ENCODE results near the gene CD40LG. TPM values are rescaled to one million over a fixed set of nuclear protein-coding genes. Genes with fewer than 3 reads are reported as not detected.
A peak's percentile ranks its signal among the peaks of the same experiment; 100 is the strongest.

Gene CD40LG
- total RNA-seq, 1 donor: not detected

GRCh38 chrX:136689436-136689835, 41.5 kb downstream of the CD40LG start:
- no peak for TF ChIP-seq CTCF (IDR thresholded peaks at IDR 0.05; ENCODE audit: insufficient read depth, low read depth, low read length)
- peak; percentile 82 for DNase-seq (ENCODE audit: low read depth)
- H3K4me3 ChIP-seq (ENCODE audit: low read depth, low read length): no peak overlapping the region

GRCh38 chrX:136691028-136691809, 43.3 kb downstream of the CD40LG start:
- no peak for TF ChIP-seq CTCF (IDR thresholded peaks at IDR 0.05; ENCODE audit: insufficient read depth, low read depth, low read length)
- H3K4me3 ChIP-seq (ENCODE audit: low read depth, low read length): no peak overlapping the region
- no peak for DNase-seq (ENCODE audit: low read depth)

GRCh38 chrX:136692271-136692670, 44.3 kb downstream of the CD40LG start:
- no peak overlapping the region for H3K4me3 ChIP-seq (ENCODE audit: low read depth, low read length)
- DNase-seq (ENCODE audit: low read depth): no peak
- no peak for TF ChIP-seq CTCF (IDR thresholded peaks at IDR 0.05; ENCODE audit: insufficient read depth, low read depth, low read length)

GRCh38 chrX:136694431-136695087, 46.6 kb downstream of the CD40LG start:
- DNase-seq (ENCODE audit: low read depth): peak; percentile 53
- TF ChIP-seq CTCF (IDR thresholded peaks at IDR 0.05; ENCODE audit: insufficient read depth, low read depth, low read length): peak; percentile 68

GRCh38 chrX:136697156-136697555, 49.2 kb downstream of the CD40LG start:
- TF ChIP-seq CTCF (IDR thresholded peaks at IDR 0.05; ENCODE audit: insufficient read depth, low read depth, low read length): no peak
- no peak overlapping the region for H3K4me3 ChIP-seq (ENCODE audit: low read depth, low read length)
- no peak for DNase-seq (ENCODE audit: low read depth)

More at GRCh38 chrX:136694431-136695087, 46.6 kb downstream of the CD40LG start:
- H3K4me3 ChIP-seq (ENCODE audit: low read depth, low read length): no peak overlapping the region

GRCh38 chrX:136708348-136708747, 60.4 kb downstream of the CD40LG start:
- no peak for DNase-seq (ENCODE audit: low read depth)
- peak; percentile 43 for TF ChIP-seq CTCF (IDR thresholded peaks at IDR 0.05; ENCODE audit: insufficient read depth, low read depth, low read length)
- no peak overlapping the region for H3K4me3 ChIP-seq (ENCODE audit: low read depth, low read length)

Other genes with a start within 250 kb of the CD40LG start
- not detected in 2 replicates for gene BRS3, start 160.2 kb upstream of the CD40LG start, total RNA-seq
- gene HTATSF1, start 150.6 kb upstream of the CD40LG start, total RNA-seq: 29.3 and 35.0 TPM in 2 replicates
- gene VGLL1, start 115.9 kb upstream of the CD40LG start, total RNA-seq: not detected in 2 replicates
- gene ARHGEF6, start 132.8 kb downstream of the CD40LG start, total RNA-seq: 7.7 and 12.5 TPM in 2 replicates
- 173 and 209 TPM in 2 replicates for gene RBMX, start 232.6 kb downstream of the CD40LG start, total RNA-seq

All from fibroblast of villous mesenchyme (primary cell).